Measurements from ENCODE around the gene KIFBP. TPM values are rescaled to one million over a fixed set of nuclear protein-coding genes. Genes with fewer than 3 reads are reported as not detected.

The KIFBP gene
- total and polyA plus RNA-seq, 9 of the 15 experiments (the other 6 are each of a cell fraction or from before 2014, with no cell fraction given): 5.6 to 23.2 (median 14.8) TPM

DNA sequence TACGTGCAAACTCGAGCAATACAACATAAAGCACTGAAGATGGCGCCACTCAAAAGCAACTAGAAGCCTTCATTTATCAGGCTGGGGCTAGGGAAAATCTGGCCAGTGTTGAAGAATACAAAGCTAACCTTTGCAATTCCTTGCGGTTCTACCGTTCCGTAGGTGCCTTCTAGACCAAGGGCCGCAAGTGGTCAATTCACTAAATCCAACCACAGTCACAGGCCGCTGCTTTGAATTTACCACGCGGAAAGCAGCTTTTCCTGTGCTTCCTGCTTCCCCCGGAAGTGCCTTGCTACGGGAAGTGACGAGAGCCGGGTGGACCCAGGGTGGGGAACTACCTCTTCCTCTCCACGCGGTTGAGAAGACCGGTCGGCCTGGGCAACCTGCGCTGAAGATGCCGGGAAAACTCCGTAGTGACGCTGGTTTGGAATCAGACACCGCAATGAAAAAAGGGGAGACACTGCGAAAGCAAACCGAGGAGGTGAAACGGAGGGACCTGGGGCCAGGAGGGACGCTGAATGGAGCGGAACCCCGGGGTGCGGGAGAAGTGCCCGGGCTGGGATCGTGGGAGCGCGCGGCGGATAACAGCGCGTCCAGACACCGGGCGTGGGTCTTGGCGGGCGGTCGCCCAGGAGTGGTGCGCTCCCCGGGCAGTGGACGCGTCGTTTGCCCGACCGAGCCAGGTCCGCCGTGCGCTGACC is 32.6 kb upstream of the KIFBP start, which contains the start of gene DDX21 (continued):
- TF ChIP-seq, protein P1, sequence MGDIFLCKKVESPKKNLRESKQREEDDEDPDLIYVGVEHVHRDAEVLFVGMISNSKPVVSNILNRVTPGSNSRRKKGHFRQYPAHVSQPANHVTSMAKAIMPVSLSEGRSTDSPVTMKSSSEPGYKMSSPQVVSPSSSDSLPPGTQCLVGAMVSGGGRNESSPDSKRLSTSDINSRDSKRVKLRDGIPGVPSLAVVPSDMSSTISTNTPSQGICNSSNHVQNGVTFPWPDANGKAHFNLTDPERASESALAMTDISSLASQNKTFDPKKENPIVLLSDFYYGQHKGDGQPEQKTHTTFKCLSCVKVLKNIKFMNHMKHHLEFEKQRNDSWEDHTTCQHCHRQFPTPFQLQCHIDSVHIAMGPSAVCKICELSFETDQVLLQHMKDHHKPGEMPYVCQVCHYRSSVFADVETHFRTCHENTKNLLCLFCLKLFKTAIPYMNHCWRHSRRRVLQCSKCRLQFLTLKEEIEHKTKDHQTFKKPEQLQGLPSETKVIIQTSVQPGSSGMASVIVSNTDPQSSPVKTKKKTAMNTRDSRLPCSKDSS (IDR thresholded peaks at IDR 0.05; ENCODE audit: low read depth, partially characterized antibody): no peak
- no peak for TF ChIP-seq ZKSCAN3 (CRISPR knock-in tag; IDR thresholded peaks at IDR 0.05)
- no peak for TF ChIP-seq USF1 (CRISPR knock-in tag; IDR thresholded peaks at IDR 0.05)
- TF ChIP-seq, protein P2, sequence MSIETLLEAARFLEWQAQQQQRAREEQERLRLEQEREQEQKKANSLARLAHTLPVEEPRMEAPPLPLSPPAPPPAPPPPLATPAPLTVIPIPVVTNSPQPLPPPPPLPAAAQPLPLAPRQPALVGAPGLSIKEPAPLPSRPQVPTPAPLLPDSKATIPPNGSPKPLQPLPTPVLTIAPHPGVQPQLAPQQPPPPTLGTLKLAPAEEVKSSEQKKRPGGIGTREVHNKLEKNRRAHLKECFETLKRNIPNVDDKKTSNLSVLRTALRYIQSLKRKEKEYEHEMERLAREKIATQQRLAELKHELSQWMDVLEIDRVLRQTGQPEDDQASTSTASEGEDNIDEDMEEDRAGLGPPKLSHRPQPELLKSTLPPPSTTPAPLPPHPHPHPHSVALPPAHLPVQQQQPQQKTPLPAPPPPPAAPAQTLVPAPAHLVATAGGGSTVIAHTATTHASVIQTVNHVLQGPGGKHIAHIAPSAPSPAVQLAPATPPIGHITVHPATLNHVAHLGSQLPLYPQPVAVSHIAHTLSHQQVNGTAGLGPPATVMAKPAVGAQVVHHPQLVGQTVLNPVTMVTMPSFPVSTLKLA (conservative IDR thresholded peaks at IDR 0.05): peak; percentile 98 to 99
- no peak for TF ChIP-seq ESRRB (CRISPR knock-in tag; IDR thresholded peaks at IDR 0.05; ENCODE audit: borderline replicate concordance)
- no peak for TF ChIP-seq ZNF79 (CRISPR knock-in tag; IDR thresholded peaks at IDR 0.05; ENCODE audit: low read depth)
- TF ChIP-seq FOXO4 (CRISPR knock-in tag; IDR thresholded peaks at IDR 0.05): no peak
- TF ChIP-seq ZNF445 (CRISPR knock-in tag; IDR thresholded peaks at IDR 0.05; ENCODE audit: low read depth): no peak
- TF ChIP-seq HNRNPK (IDR thresholded peaks at IDR 0.05; ENCODE audit: low read depth, low read length, poor library complexity, severe bottlenecking): no peak
- TF ChIP-seq ZC3H8 (IDR thresholded peaks at IDR 0.05): no peak
- peak; percentile 29; the same call in 1 of the 2 replicates for TF ChIP-seq ZFP91 (CRISPR knock-in tag; IDR thresholded peaks at IDR 0.05)
- TF ChIP-seq ZNF696 (CRISPR knock-in tag; conservative IDR thresholded peaks at IDR 0.05): no peak
- TF ChIP-seq SP1 (CRISPR knock-in tag; IDR thresholded peaks at IDR 0.05): peak; percentile 78; the same call in 1 of the 2 replicates
- no peak for TF ChIP-seq TCF7 (IDR thresholded peaks at IDR 0.05; ENCODE audit: borderline replicate concordance)
- TF ChIP-seq ZNF311 (CRISPR knock-in tag; IDR thresholded peaks at IDR 0.05): no peak
- TF ChIP-seq IRF1 (CRISPR knock-in tag; IDR thresholded peaks at IDR 0.05; ENCODE audit: borderline replicate concordance): 0 out of 2 replicates have a peak, but pooled peaks have one; percentile 3
- no peak for TF ChIP-seq PYGO2 (tag; IDR thresholded peaks at IDR 0.05)
- TF ChIP-seq ZNF717 (CRISPR knock-in tag; IDR thresholded peaks at IDR 0.05): 0 out of 2 replicates have a peak, but pooled peaks have one; percentile 47
- TF ChIP-seq FOXA1 (IDR thresholded peaks at IDR 0.05; ENCODE audit: borderline replicate concordance): no peak

All from K562 (cell line).